Osteocyte (in vitro differentiated cells): ENCODE data around the gene ZSCAN9. TPM values are rescaled to one million over a fixed set of nuclear protein-coding genes. Genes with fewer than 3 reads are reported as not detected.

ENCODE experiments used
- DNase-seq: peaks from one replicate; pipeline ENCODE4 v3.0.0; 2021; ENCODE audit warnings: mixed read lengths; ENCODE audit not compliant: unreplicated experiment; ENCODE audit errors: extremely low spot score
- H3K27ac Mint-ChIP-seq: one replicate; pipeline ENCODE4 v1.8.0; 2021; ENCODE audit warnings: mild to moderate bottlenecking, mixed read lengths; ENCODE audit not compliant: unreplicated experiment
- H3K27me3 Mint-ChIP-seq: one replicate; pipeline ENCODE4 v1.8.0; 2021; ENCODE audit warnings: mixed read lengths; ENCODE audit not compliant: unreplicated experiment
- H3K36me3 Mint-ChIP-seq: one replicate; pipeline ENCODE4 v1.8.0; 2021; ENCODE audit warnings: mixed read lengths; ENCODE audit not compliant: unreplicated experiment
- H3K4me1 Mint-ChIP-seq: one replicate; pipeline ENCODE4 v1.8.0; 2021; ENCODE audit warnings: mixed read lengths; ENCODE audit not compliant: unreplicated experiment
- H3K4me3 Mint-ChIP-seq: one replicate; pipeline ENCODE4 v1.8.0; 2021; ENCODE audit warnings: mild to moderate bottlenecking, moderate library complexity, mixed read lengths; ENCODE audit not compliant: unreplicated experiment
- H3K9me3 Mint-ChIP-seq: one replicate; pipeline ENCODE4 v1.8.0; 2021; ENCODE audit warnings: mixed read lengths; ENCODE audit not compliant: unreplicated experiment
- total RNA-seq: library from RNA; stranded (reverse); gene quantifications from 2 replicates; pipeline ENCODE4 v1.2.1, GENCODE V29; 2021
- TF ChIP-seq, protein P1 (sequence below): fragments of 200-600 bp; sonication (generic); IDR thresholded peaks from 2 replicates; pipeline ENCODE4 v1.5.0; 2021; ENCODE audit warnings: antibody characterized with exemption, mild to moderate bottlenecking, moderate library complexity

ZSCAN9 gene
- total RNA-seq, 1 donor from 2014 or later = 14.9 TPM

DNA sequence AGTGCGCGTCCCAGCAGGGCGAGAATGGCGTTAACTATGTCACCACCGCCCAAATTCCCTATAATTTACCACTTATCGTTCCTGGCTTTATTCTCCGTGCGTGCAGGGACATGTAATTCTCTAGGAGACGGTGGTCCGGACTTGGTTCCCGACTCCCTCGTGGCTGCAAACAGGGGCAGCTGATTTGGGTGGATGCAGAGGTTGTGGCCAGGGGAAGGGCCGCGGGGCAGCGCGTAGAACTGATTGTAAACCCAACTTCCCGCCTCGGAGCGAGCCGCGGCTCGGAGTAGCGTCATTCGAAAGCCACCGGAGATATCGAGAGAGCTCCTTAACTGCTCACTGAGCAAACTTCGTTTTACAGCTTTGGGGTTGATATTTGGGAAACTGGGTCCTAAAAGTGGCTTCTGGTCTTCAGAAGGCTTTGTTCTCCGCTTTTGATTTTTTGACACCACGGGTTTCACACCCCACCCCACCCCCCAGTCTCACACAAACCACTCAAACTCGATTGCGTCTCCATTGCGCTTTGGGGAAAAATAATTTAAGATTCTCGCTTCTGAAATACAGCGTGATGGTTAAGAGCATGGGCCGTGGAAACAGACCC is 17.5 kb upstream of the ZSCAN9 start:
- TF ChIP-seq, protein P1, sequence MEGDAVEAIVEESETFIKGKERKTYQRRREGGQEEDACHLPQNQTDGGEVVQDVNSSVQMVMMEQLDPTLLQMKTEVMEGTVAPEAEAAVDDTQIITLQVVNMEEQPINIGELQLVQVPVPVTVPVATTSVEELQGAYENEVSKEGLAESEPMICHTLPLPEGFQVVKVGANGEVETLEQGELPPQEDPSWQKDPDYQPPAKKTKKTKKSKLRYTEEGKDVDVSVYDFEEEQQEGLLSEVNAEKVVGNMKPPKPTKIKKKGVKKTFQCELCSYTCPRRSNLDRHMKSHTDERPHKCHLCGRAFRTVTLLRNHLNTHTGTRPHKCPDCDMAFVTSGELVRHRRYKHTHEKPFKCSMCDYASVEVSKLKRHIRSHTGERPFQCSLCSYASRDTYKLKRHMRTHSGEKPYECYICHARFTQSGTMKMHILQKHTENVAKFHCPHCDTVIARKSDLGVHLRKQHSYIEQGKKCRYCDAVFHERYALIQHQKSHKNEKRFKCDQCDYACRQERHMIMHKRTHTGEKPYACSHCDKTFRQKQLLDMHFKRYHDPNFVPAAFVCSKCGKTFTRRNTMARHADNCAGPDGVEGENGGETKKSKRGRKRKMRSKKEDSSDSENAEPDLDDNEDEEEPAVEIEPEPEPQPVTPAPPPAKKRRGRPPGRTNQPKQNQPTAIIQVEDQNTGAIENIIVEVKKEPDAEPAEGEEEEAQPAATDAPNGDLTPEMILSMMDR = no peak
- no peak for DNase-seq
- no peak overlapping the region for H3K27ac Mint-ChIP-seq
- peaks cover 24% of the 10 kb centered on the region for H3K4me1 Mint-ChIP-seq
- H3K36me3 Mint-ChIP-seq = peaks cover 4% of the 10 kb centered on the region
- peaks cover 9% of the 10 kb centered on the region for H3K9me3 Mint-ChIP-seq
- H3K27me3 Mint-ChIP-seq = peaks cover 92% of the 10 kb centered on the region
- peak overlapping the region; percentile 76 for H3K4me3 Mint-ChIP-seq

DNA sequence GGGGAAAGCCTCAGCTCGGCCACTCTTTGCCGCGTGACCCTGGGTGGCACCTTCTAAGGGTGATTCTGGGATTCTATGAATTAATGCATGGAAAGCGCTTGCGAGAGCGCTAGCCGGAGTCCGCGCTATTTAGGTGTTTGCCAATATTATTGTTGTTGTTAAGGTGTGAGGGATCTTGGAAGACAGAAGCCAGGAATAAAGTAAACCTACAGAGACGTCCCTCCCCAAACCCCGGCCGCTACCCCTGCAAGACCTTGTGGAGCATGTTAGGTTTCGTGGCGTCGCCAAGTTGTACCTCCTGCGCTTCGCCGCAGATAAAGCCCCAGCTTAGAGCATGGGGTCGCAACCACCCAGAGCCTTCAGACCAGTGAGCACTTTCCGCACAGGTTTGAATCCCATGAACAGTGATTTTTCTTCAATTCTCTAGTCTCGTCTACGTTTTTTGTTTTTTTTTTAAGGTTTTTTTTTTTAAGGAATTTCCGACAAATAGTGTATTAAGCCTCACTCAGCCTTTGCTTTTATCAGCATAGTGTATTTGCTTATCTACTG is 16.9 kb upstream of the ZSCAN9 start:
- peaks cover 96% of the 10 kb centered on the region for H3K27me3 Mint-ChIP-seq
- peaks cover 8% of the 10 kb centered on the region for H3K9me3 Mint-ChIP-seq

DNA sequence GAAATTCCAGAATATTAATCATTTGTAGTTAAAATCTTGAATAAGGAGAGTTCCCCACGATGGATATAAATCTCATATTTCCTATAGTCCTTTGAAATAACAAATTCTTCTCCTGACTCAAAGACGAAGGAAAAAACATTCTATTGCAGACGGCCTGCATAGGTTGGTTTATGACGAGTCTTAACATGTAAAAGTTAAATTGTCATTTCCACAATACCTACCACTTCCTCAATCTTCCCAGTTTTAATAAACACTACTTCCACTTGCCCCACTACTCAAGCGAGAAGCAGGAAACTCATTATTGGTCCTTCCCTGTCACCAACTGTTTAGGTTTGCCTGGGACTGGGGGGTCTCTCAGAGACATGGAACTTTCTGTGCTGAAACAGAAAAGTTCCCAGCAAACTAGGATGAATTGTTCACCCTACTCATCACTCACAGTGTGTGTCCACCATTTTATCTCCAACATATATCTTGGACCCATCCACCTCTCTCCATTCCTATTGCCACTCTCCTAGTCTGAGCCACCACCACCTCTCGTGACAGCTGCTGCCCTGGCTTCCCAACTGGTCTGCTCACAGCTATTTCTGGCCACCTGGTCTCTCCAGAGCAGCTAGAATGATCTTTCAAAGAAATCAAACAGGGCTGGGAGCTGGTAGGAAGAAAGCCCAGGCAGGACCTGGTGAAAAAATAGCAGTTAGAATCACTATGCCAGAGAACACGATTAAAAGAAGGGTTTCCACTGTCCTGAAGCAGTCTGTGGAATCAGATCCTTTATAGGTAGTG is 15.1 kb upstream of the ZSCAN9 start:
- Mint-ChIP-seq H3K27ac (no peak overlapping the region), H3K36me3 (peaks cover 4% of the 10 kb centered on the region), H3K4me1 (peaks cover 32% of the 10 kb centered on the region), H3K27me3 (peaks cover 94% of the 10 kb centered on the region), H3K4me3 (no peak overlapping the region), H3K9me3 (no peaks in the 10 kb centered on the region)
- TF ChIP-seq, protein P1 = no peak
- DNase-seq = no peak

More for the DNA sequence above, 16.9 kb upstream of the ZSCAN9 start:
- no peak overlapping the region for H3K27ac Mint-ChIP-seq
- DNase-seq = no peak
- H3K4me3 Mint-ChIP-seq = peak overlapping the region; percentile 76
- peaks cover 30% of the 10 kb centered on the region for H3K4me1 Mint-ChIP-seq
- TF ChIP-seq, protein P1 = no peak
- H3K36me3 Mint-ChIP-seq = peaks cover 4% of the 10 kb centered on the region

DNA sequence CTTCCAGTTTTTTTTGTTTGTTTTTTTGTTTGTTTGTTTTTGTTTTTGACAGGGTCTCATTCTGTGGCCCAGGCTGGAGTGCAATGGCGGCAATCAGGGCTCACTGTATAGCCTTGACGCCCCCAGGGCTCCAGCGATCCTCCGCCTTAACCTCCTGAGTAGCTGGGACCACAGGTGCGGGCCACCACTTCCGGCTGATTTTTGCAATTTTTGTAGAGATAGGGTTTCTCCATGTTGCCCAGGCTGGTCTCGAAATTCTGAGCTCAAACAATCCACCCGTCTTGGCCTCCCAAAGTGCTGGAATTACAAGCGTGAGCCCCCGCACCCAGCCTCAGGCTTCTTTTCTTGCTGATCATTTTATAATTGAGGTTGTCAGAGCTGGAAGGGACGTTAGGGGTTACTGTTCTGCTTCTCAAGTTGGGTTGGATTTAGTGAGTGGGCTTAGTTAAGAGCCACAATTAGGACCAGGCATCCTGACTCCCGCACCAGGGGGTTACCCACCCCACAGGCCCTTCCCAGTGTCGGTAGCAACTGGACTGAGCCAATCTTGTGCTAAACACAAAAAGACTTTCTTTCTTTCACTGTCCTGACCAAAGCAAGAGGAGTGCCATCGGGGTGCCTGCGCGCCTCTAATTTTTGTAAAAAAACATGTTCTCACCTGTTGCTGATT is 13.1 kb upstream of the ZSCAN9 start:
- no peak for DNase-seq
- Mint-ChIP-seq H3K4me1 (peaks cover 32% of the 10 kb centered on the region), H3K36me3 (peaks cover 4% of the 10 kb centered on the region), H3K9me3 (no peaks in the 10 kb centered on the region), H3K4me3 (peak overlapping the region; percentile 66), H3K27me3 (peaks cover 93% of the 10 kb centered on the region), H3K27ac (no peak overlapping the region)
- TF ChIP-seq, protein P1 = no peak
